ENCODE measurements around the gene ANKRD63. TPM values are rescaled to one million over a fixed set of nuclear protein-coding genes. Genes with fewer than 3 reads are reported as not detected.

The ANKRD63 gene
- total RNA-seq, 1 donor from 2014 or later: not detected

GRCh38 chr15:40269604-40270003 is 13.3 kb downstream of the ANKRD63 start:
- Histone ChIP-seq H3K27me3 (ENCODE audit: control insufficient read depth, insufficient read depth, low read length) (no peaks in the 10 kb centered on the region), H3K4me3 (ENCODE audit: low read depth, low read length) (no peak overlapping the region), H3K36me3 (ENCODE audit: control insufficient read depth, insufficient read depth, low read length) (no peaks in the 10 kb centered on the region)
- TF ChIP-seq CTCF (IDR thresholded peaks at IDR 0.05; ENCODE audit: insufficient read depth, low read length, poor library complexity, severe bottlenecking): no peak
- no peak for DNase-seq (ENCODE audit: low read depth)

DNA sequence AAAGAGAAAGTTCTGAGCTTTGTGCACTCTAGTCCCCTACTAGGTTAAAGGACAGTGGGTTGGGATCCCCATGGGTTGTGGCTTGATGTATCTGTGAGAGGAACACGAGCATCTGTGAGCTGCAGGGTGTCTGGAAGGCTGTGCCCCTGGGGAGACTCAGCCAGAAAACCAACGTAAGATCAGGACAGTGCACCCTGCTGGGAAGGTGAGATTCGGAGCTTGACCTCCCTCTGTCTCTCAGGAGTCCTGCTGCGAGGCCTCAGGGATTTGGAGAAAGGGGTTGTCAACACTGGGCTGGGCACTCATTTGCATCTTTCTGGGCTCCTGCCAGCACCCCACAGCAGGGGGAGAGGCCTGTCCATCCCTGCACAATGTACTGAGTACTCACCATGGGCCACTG is 15.2 kb downstream of the ANKRD63 start:
- no peak for DNase-seq (ENCODE audit: low read depth)
- H3K36me3 ChIP-seq (ENCODE audit: control insufficient read depth, insufficient read depth, low read length): no peaks in the 10 kb centered on the region
- no peak for TF ChIP-seq CTCF (IDR thresholded peaks at IDR 0.05; ENCODE audit: insufficient read depth, low read length, poor library complexity, severe bottlenecking)
- no peak overlapping the region for H3K4me3 ChIP-seq (ENCODE audit: low read depth, low read length)
- H3K27me3 ChIP-seq (ENCODE audit: control insufficient read depth, insufficient read depth, low read length): no peaks in the 10 kb centered on the region

DNA sequence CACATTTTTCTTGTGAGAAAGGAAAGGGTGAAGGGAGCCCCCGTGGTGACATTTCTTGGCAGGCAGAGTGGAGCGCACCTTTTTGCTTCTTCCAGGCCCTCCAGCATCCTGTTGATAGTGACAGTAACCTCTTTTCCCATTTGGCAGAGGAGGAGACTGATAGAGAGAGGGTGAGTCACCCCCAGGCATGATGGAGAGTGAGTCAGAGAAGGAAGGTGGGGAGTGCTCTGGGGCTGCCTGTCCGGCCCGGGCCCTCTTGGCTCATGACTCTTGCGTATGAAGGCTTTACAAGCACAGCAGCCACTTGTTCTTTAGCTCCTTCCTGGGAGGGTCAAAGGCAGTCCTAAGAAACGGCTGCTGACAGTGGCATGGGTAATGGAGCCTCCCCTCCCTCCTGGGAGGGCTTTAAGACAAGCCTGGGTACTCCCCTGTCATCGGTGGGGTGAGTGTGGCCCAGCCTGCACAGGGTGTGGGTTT is 16.0 kb downstream of the ANKRD63 start:
- no peak overlapping the region for H3K4me3 ChIP-seq (ENCODE audit: low read depth, low read length)
- H3K27me3 ChIP-seq (ENCODE audit: control insufficient read depth, insufficient read depth, low read length): no peaks in the 10 kb centered on the region
- no peaks in the 10 kb centered on the region for H3K36me3 ChIP-seq (ENCODE audit: control insufficient read depth, insufficient read depth, low read length)
- peak; percentile 89 for DNase-seq (ENCODE audit: low read depth)
- TF ChIP-seq CTCF (IDR thresholded peaks at IDR 0.05; ENCODE audit: insufficient read depth, low read length, poor library complexity, severe bottlenecking): no peak

- DNase-seq (ENCODE audit: low read depth): no peak
- Histone ChIP-seq H3K27me3 (ENCODE audit: control insufficient read depth, insufficient read depth, low read length) (no peaks in the 10 kb centered on the region), H3K36me3 (ENCODE audit: control insufficient read depth, insufficient read depth, low read length) (no peaks in the 10 kb centered on the region), H3K4me3 (ENCODE audit: low read depth, low read length) (no peak overlapping the region)
- TF ChIP-seq CTCF (IDR thresholded peaks at IDR 0.05; ENCODE audit: insufficient read depth, low read length, poor library complexity, severe bottlenecking): no peak
These were observed 17.0 kb downstream of the ANKRD63 start for GRCh38 chr15:40265875-40266274.

GRCh38 chr15:40265355-40265754 is 17.5 kb downstream of the ANKRD63 start:
- DNase-seq (ENCODE audit: low read depth): no peak
- H3K4me3 ChIP-seq (ENCODE audit: low read depth, low read length): no peak overlapping the region
- no peaks in the 10 kb centered on the region for H3K36me3 ChIP-seq (ENCODE audit: control insufficient read depth, insufficient read depth, low read length)
- no peaks in the 10 kb centered on the region for H3K27me3 ChIP-seq (ENCODE audit: control insufficient read depth, insufficient read depth, low read length)
- no peak for TF ChIP-seq CTCF (IDR thresholded peaks at IDR 0.05; ENCODE audit: insufficient read depth, low read length, poor library complexity, severe bottlenecking)

Data from kidney epithelial cell (primary cell).